ENCODE results near the gene SEC24D. TPM values are rescaled to one million over a fixed set of nuclear protein-coding genes. Genes with fewer than 3 reads are reported as not detected.
A peak's percentile ranks its signal among the peaks of the same experiment; 100 is the strongest.

The SEC24D gene
- total RNA-seq, 1 donor from 2014 or later = 138 TPM

GRCh38 chr4:118821590-118822293 lies 14.2 kb downstream of the SEC24D start:
- Mint-ChIP-seq H3K4me3 (ENCODE audit: unreplicated experiment) (no peak overlapping the region), H3K36me3 (ENCODE audit: unreplicated experiment) (peaks cover 36% of the 10 kb centered on the region), H3K27me3 (ENCODE audit: unreplicated experiment) (no peaks in the 10 kb centered on the region), H3K4me1 (ENCODE audit: unreplicated experiment) (peaks cover 34% of the 10 kb centered on the region), H3K9me3 (ENCODE audit: unreplicated experiment) (no peaks in the 10 kb centered on the region), H3K27ac (ENCODE audit: unreplicated experiment) (no peak overlapping the region)
- no peak for DNase-seq (ENCODE audit: extremely low spot score, unreplicated experiment)
- TF ChIP-seq CTCF (IDR thresholded peaks at IDR 0.05) = no peak

GRCh38 chr4:118817178-118817930 lies 18.6 kb downstream of the SEC24D start:
- TF ChIP-seq CTCF (IDR thresholded peaks at IDR 0.05) = no peak
- Mint-ChIP-seq H3K4me3 (ENCODE audit: unreplicated experiment) (no peak overlapping the region), H3K27me3 (ENCODE audit: unreplicated experiment) (no peaks in the 10 kb centered on the region), H3K4me1 (ENCODE audit: unreplicated experiment) (peaks cover 17% of the 10 kb centered on the region), H3K27ac (ENCODE audit: unreplicated experiment) (no peak overlapping the region), H3K9me3 (ENCODE audit: unreplicated experiment) (no peaks in the 10 kb centered on the region), H3K36me3 (ENCODE audit: unreplicated experiment) (peaks cover 57% of the 10 kb centered on the region)
- DNase-seq (ENCODE audit: extremely low spot score, unreplicated experiment) = no peak

GRCh38 chr4:118816538-118817177 lies 19.3 kb downstream of the SEC24D start:
- Mint-ChIP-seq H3K4me3 (ENCODE audit: unreplicated experiment) (no peak overlapping the region), H3K27me3 (ENCODE audit: unreplicated experiment) (no peaks in the 10 kb centered on the region), H3K27ac (ENCODE audit: unreplicated experiment) (peak overlapping the region; percentile 60), H3K9me3 (ENCODE audit: unreplicated experiment) (no peaks in the 10 kb centered on the region), H3K4me1 (ENCODE audit: unreplicated experiment) (peaks cover 14% of the 10 kb centered on the region), H3K36me3 (ENCODE audit: unreplicated experiment) (peaks cover 60% of the 10 kb centered on the region)
- DNase-seq (ENCODE audit: extremely low spot score, unreplicated experiment) = no peak
- TF ChIP-seq CTCF (IDR thresholded peaks at IDR 0.05) = no peak

- H3K9me3 Mint-ChIP-seq (ENCODE audit: unreplicated experiment) = no peaks in the 10 kb centered on the region
- peaks cover 69% of the 10 kb centered on the region for H3K36me3 Mint-ChIP-seq (ENCODE audit: unreplicated experiment)
- H3K27me3 Mint-ChIP-seq (ENCODE audit: unreplicated experiment) = no peaks in the 10 kb centered on the region
- H3K4me3 Mint-ChIP-seq (ENCODE audit: unreplicated experiment) = no peak overlapping the region
- no peak for TF ChIP-seq CTCF (IDR thresholded peaks at IDR 0.05)
- no peak overlapping the region for H3K27ac Mint-ChIP-seq (ENCODE audit: unreplicated experiment)
- peaks cover 12% of the 10 kb centered on the region for H3K4me1 Mint-ChIP-seq (ENCODE audit: unreplicated experiment)
- no peak for DNase-seq (ENCODE audit: extremely low spot score, unreplicated experiment)
Measured at GRCh38 chr4:118814891-118815290, 21.0 kb downstream of the SEC24D start.

- Mint-ChIP-seq H3K4me3 (ENCODE audit: unreplicated experiment) (no peak overlapping the region), H3K4me1 (ENCODE audit: unreplicated experiment) (peaks cover 11% of the 10 kb centered on the region), H3K27ac (ENCODE audit: unreplicated experiment) (no peak overlapping the region), H3K9me3 (ENCODE audit: unreplicated experiment) (no peaks in the 10 kb centered on the region), H3K27me3 (ENCODE audit: unreplicated experiment) (no peaks in the 10 kb centered on the region), H3K36me3 (ENCODE audit: unreplicated experiment) (peaks cover 73% of the 10 kb centered on the region)
- no peak for DNase-seq (ENCODE audit: extremely low spot score, unreplicated experiment)
- no peak for TF ChIP-seq CTCF (IDR thresholded peaks at IDR 0.05)
Measured at GRCh38 chr4:118814058-118814457, 21.9 kb downstream of the SEC24D start.
